Stimulated activated naive B cell treated with anti-CD40 and anti-IgM and Interleukin-4, amounts not matched to agents 10 μg/mL and 1 μg/mL and 100 μg/mL, for 72 hours (primary cell): ENCODE data around the gene LAMB4.
A peak's percentile ranks its signal among the peaks of the same experiment; 100 is the strongest.

Source experiments
- ATAC-seq, 2 donors: fragments of 150-1000 bp; cut with Tn5 transposase; replicated peaks; 2 replicates each; pipeline ENCODE4 v1.10.0; 2021; ENCODE audit warnings: moderate library complexity in 1 of 2
- DNase-seq: peaks from one replicate; pipeline ENCODE4 v3.0.0; 2021
- H3K27ac Mint-ChIP-seq: one replicate; pipeline ENCODE4 v1.8.0; 2022; ENCODE audit warnings: mild to moderate bottlenecking, mixed read lengths
- H3K27me3 Mint-ChIP-seq, 2 donors: one replicate each; pipeline ENCODE4 v1.8.0; 2022; ENCODE audit warnings: mixed read lengths in 2 of 2
- H3K36me3 Mint-ChIP-seq, 2 donors: one replicate each; pipeline ENCODE4 v1.8.0; 2022; ENCODE audit warnings: mixed read lengths in 2 of 2, mild to moderate bottlenecking in 1 of 2
- H3K4me1 Mint-ChIP-seq, 2 donors: one replicate each; pipeline ENCODE4 v1.8.0; 2022; ENCODE audit warnings: mixed read lengths in 2 of 2, mild to moderate bottlenecking in 1 of 2
- H3K4me3 Mint-ChIP-seq, 2 donors: one replicate each; pipeline ENCODE4 v1.8.0; 2022; ENCODE audit warnings: mild to moderate bottlenecking in 2 of 2, mixed read lengths in 2 of 2, moderate library complexity in 1 of 2
- H3K9me3 Mint-ChIP-seq, 2 donors: one replicate each; pipeline ENCODE4 v1.8.0; 2022; ENCODE audit warnings: mixed read lengths in 2 of 2, mild to moderate bottlenecking in 1 of 2

Gene LAMB4

GRCh38 chr7:108007762-108008161 lies 122.4 kb downstream of the LAMB4 start:
- no peak for ATAC-seq
- H3K27me3 Mint-ChIP-seq = peaks cover 31 to 45% of the 10 kb centered on the region in 2 donors
- no peaks in the 10 kb centered on the region for H3K9me3 Mint-ChIP-seq

GRCh38 chr7:108007261-108007660 lies 122.9 kb downstream of the LAMB4 start:
- DNase-seq = no peak
- H3K9me3 Mint-ChIP-seq = no peaks in the 10 kb centered on the region
- peaks cover 12 to 23% of the 10 kb centered on the region in 2 donors for H3K4me1 Mint-ChIP-seq
- no peak for ATAC-seq
- H3K4me3 Mint-ChIP-seq = no peak overlapping the region
- H3K27me3 Mint-ChIP-seq = peaks cover 35 to 50% of the 10 kb centered on the region in 2 donors
- H3K27ac Mint-ChIP-seq = no peak overlapping the region
- H3K36me3 Mint-ChIP-seq = peaks cover 0 to 3% of the 10 kb centered on the region in 2 donors

More at GRCh38 chr7:108007762-108008161, 122.4 kb downstream of the LAMB4 start:
- H3K36me3 Mint-ChIP-seq = peaks cover 0 to 2% of the 10 kb centered on the region in 2 donors
- no peak overlapping the region for H3K27ac Mint-ChIP-seq
- DNase-seq = no peak
- H3K4me3 Mint-ChIP-seq = no peak overlapping the region
- peaks cover 9 to 20% of the 10 kb centered on the region in 2 donors for H3K4me1 Mint-ChIP-seq

- H3K36me3 Mint-ChIP-seq = peaks cover 0 to 6% of the 10 kb centered on the region in 2 donors
- no peaks in the 10 kb centered on the region for H3K9me3 Mint-ChIP-seq
- DNase-seq (no peak), ATAC-seq (no peak)
- peaks cover 46 to 63% of the 10 kb centered on the region in 2 donors for H3K27me3 Mint-ChIP-seq
- H3K4me3 Mint-ChIP-seq = peak overlapping the region; percentile 24 to 29
- H3K27ac Mint-ChIP-seq = peak overlapping the region; percentile 2
- H3K4me1 Mint-ChIP-seq = peaks cover 14 to 24% of the 10 kb centered on the region in 2 donors
Measured at GRCh38 chr7:108004220-108005142, 125.7 kb downstream of the LAMB4 start.

- ATAC-seq = no peak
Measured at GRCh38 chr7:108003599-108003935, 126.6 kb downstream of the LAMB4 start.

GRCh38 chr7:108002726-108003598 lies 127.2 kb downstream of the LAMB4 start, which contains the start of gene LAMB1:
TSS of gene LAMB1 (minus strand) at chr7:108003161. CDS start at chr7:108002885, 276 bp downstream.
- Mint-ChIP-seq H3K4me1 (peaks cover 14 to 24% of the 10 kb centered on the region in 2 donors), H3K27ac (peak within 1 kb of the TSS; percentile 42), H3K9me3 (no peaks in the 10 kb centered on the region), H3K27me3 (peaks cover 52 to 72% of the 10 kb centered on the region in 2 donors), H3K4me3 (peak within 1 kb of the TSS; percentile 83 to 84), H3K36me3 (peaks cover 0 to 6% of the 10 kb centered on the region in 2 donors)
- no peak for DNase-seq
- peak; percentile 38 to 55 for ATAC-seq

More at GRCh38 chr7:108003599-108003935, 126.6 kb downstream of the LAMB4 start:
- H3K27me3 Mint-ChIP-seq = peaks cover 52 to 70% of the 10 kb centered on the region in 2 donors
- H3K36me3 Mint-ChIP-seq = peaks cover 0 to 6% of the 10 kb centered on the region in 2 donors
- DNase-seq = no peak
- H3K27ac Mint-ChIP-seq = peak overlapping the region; percentile 2
- peaks cover 14 to 24% of the 10 kb centered on the region in 2 donors for H3K4me1 Mint-ChIP-seq
- no peaks in the 10 kb centered on the region for H3K9me3 Mint-ChIP-seq
- H3K4me3 Mint-ChIP-seq = peak overlapping the region; percentile 24 to 29

GRCh38 chr7:108001764-108002725 lies 128.1 kb downstream of the LAMB4 start:
- Mint-ChIP-seq H3K27ac (peak overlapping the region; percentile 34), H3K9me3 (no peaks in the 10 kb centered on the region), H3K4me1 (peaks cover 14 to 24% of the 10 kb centered on the region in 2 donors), H3K36me3 (peaks cover 0 to 6% of the 10 kb centered on the region in 2 donors), H3K27me3 (peaks cover 48 to 71% of the 10 kb centered on the region in 2 donors), H3K4me3 (peak overlapping the region; percentile 83 to 84)
- ATAC-seq (peak in 1 of 2 donors; percentile 19), DNase-seq (no peak)

GRCh38 chr7:108000875-108001763 lies 129.0 kb downstream of the LAMB4 start:
- Mint-ChIP-seq H3K27me3 (peaks cover 39 to 71% of the 10 kb centered on the region in 2 donors), H3K27ac (peak overlapping the region; percentile 34), H3K4me3 (peak overlapping the region; percentile 81 to 84), H3K36me3 (peaks cover 0 to 6% of the 10 kb centered on the region in 2 donors), H3K4me1 (peaks cover 14 to 24% of the 10 kb centered on the region in 2 donors), H3K9me3 (no peaks in the 10 kb centered on the region)
- DNase-seq (no peak), ATAC-seq (peak in 1 of 2 donors; percentile 35)

- Mint-ChIP-seq H3K4me3 (no peak overlapping the region), H3K4me1 (peaks cover 14 to 24% of the 10 kb centered on the region in 2 donors), H3K36me3 (peaks cover 0 to 6% of the 10 kb centered on the region in 2 donors), H3K9me3 (no peaks in the 10 kb centered on the region), H3K27me3 (peaks cover 39 to 72% of the 10 kb centered on the region in 2 donors), H3K27ac (no peak overlapping the region)
- DNase-seq (no peak), ATAC-seq (no peak)
Measured at GRCh38 chr7:107999779-108000560, 130.2 kb downstream of the LAMB4 start.

- Mint-ChIP-seq H3K27me3 (peaks cover 31 to 66% of the 10 kb centered on the region in 2 donors), H3K4me1 (peaks cover 11 to 19% of the 10 kb centered on the region in 2 donors), H3K36me3 (peaks cover 0 to 6% of the 10 kb centered on the region in 2 donors), H3K27ac (no peak overlapping the region), H3K4me3 (no peak overlapping the region), H3K9me3 (no peaks in the 10 kb centered on the region)
- DNase-seq = no peak
- no peak for ATAC-seq
Measured at GRCh38 chr7:107998660-107999480, 131.3 kb downstream of the LAMB4 start.

- H3K4me3 Mint-ChIP-seq = no peak overlapping the region
- H3K27me3 Mint-ChIP-seq = peaks cover 27 to 70% of the 10 kb centered on the region in 2 donors
- H3K4me1 Mint-ChIP-seq = peaks cover 10 to 15% of the 10 kb centered on the region in 2 donors
- DNase-seq (no peak), ATAC-seq (no peak)
- no peak overlapping the region for H3K27ac Mint-ChIP-seq
- H3K36me3 Mint-ChIP-seq = peaks cover 0 to 6% of the 10 kb centered on the region in 2 donors
- H3K9me3 Mint-ChIP-seq = no peaks in the 10 kb centered on the region
Measured at GRCh38 chr7:107998150-107998549, 132.0 kb downstream of the LAMB4 start.
